PC-3 (cell line): Measurements from ENCODE around the gene LY6G5C.

ENCODE experiments used
- EZH2phosphoT487 ChIP-seq: fragments of 300-600 bp; sonication (generic); IDR thresholded peaks from 2 replicates; pipeline ENCODE4 v1.6.1; 2018; ENCODE audit warnings: mild to moderate bottlenecking, antibody characterized with exemption, low read length, borderline replicate concordance
- TF ChIP-seq, protein P1 (sequence below): fragments of 300-600 bp; sonication (generic); conservative IDR thresholded peaks from 2 replicates; pipeline ENCODE4 v1.5.1; 2017; ENCODE audit warnings: antibody characterized with exemption, low read depth, mild to moderate bottlenecking, low read length

DNA sequence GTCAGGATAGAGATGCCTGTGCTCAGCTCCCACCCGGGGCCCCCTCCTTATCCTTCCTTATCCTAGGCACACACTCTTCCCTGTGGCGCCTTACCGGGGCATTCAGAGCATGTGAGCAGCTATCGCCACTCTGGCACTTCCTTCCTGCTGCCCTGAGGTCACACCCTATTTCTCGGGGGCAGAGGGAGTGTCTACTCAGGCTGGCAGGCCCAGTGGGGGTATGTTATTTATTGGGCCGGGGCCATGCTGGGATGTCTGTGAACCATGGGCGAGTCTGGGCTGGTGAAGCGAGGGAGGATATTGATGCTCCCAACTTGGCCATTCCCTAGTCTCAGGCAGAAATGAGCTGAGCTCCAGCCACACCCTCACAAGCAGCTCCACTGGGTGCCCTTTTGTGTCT lies 30.4 kb upstream of the LY6G5C start:
- TF ChIP-seq, protein P1, sequence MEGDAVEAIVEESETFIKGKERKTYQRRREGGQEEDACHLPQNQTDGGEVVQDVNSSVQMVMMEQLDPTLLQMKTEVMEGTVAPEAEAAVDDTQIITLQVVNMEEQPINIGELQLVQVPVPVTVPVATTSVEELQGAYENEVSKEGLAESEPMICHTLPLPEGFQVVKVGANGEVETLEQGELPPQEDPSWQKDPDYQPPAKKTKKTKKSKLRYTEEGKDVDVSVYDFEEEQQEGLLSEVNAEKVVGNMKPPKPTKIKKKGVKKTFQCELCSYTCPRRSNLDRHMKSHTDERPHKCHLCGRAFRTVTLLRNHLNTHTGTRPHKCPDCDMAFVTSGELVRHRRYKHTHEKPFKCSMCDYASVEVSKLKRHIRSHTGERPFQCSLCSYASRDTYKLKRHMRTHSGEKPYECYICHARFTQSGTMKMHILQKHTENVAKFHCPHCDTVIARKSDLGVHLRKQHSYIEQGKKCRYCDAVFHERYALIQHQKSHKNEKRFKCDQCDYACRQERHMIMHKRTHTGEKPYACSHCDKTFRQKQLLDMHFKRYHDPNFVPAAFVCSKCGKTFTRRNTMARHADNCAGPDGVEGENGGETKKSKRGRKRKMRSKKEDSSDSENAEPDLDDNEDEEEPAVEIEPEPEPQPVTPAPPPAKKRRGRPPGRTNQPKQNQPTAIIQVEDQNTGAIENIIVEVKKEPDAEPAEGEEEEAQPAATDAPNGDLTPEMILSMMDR, result no peak
- TF ChIP-seq EZH2phosphoT487, result no peak
